ENCODE measurements around the gene SHISA3.

Gene SHISA3

DNA sequence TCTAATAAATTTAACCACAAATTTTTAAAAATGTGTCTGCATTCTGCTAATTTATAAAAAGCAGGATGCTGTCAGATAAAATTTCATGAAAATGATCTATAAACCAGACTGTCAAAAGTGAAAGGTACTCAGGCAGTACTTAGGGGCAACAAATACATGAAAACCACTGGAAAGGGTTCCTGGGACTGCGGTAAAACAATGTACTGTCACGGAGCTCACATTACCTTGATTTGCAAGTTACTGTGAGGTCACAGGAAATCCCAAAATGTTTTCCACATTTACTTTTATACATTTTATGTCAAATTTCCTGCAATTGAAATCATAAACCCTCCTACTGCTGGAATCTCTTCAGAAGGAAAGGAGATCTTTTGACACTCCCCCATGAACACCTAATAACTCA lies 45.3 kb downstream of the SHISA3 start:
- H3K27ac ChIP-seq: no peak overlapping the region
- TF ChIP-seq ZFX (IDR thresholded peaks at IDR 0.05): no peak
- TF ChIP-seq, protein P1, sequence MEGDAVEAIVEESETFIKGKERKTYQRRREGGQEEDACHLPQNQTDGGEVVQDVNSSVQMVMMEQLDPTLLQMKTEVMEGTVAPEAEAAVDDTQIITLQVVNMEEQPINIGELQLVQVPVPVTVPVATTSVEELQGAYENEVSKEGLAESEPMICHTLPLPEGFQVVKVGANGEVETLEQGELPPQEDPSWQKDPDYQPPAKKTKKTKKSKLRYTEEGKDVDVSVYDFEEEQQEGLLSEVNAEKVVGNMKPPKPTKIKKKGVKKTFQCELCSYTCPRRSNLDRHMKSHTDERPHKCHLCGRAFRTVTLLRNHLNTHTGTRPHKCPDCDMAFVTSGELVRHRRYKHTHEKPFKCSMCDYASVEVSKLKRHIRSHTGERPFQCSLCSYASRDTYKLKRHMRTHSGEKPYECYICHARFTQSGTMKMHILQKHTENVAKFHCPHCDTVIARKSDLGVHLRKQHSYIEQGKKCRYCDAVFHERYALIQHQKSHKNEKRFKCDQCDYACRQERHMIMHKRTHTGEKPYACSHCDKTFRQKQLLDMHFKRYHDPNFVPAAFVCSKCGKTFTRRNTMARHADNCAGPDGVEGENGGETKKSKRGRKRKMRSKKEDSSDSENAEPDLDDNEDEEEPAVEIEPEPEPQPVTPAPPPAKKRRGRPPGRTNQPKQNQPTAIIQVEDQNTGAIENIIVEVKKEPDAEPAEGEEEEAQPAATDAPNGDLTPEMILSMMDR (conservative IDR thresholded peaks at IDR 0.05): no peak

DNA sequence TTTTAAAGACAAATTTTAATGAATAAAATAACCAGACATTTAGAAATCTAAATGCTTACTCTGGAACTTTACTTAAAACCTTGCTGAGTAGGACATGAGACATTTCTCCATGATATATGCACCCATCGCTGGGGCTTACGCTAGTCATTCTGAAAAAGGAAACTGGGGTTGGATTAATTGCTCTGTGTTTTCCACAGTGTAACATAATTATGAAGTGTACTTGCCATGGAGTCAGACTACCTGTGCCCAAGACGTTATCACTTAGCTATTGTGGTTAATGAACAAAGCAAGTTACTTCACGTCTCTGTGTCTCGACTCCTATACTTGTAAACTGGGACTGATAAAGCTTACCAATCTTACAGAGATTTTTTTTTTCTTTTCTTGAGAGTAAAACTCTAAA lies 47.8 kb downstream of the SHISA3 start:
- no peak for TF ChIP-seq ZFX (IDR thresholded peaks at IDR 0.05)
- TF ChIP-seq, protein P1 (conservative IDR thresholded peaks at IDR 0.05): no peak
- H3K27ac ChIP-seq: no peak overlapping the region

DNA sequence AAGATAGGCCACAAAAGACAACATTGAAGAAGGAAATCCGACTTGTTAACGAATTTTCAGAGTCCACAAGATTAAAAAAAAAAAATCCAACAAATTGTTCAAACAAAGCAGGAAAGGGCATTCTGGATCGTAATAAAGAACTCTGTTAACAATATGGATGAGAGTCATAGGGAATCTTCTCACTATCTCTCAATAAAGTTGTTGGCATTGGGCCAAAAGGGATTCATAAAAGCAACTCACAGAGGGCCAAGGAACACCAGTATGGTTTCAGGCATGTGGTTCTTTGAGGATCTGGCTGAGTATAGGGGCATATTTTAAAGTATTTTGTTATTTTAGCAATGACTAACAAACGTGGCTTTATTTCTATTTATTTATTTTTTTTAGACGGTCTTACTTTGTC lies 49.5 kb downstream of the SHISA3 start:
- TF ChIP-seq ZFX (IDR thresholded peaks at IDR 0.05): no peak
- TF ChIP-seq, protein P1 (conservative IDR thresholded peaks at IDR 0.05): no peak
- no peak overlapping the region for H3K27ac ChIP-seq

Measured in C4-2B (cell line).